HG02938 (cell line): ENCODE results near the gene ARAP2.

Source experiments
- ATAC-seq: cut with Tn5 transposase; IDR thresholded peaks from one replicate; pipeline ENCODE4 v1.9.1; 2021; ENCODE audit warnings: mild to moderate bottlenecking, moderate library complexity; ENCODE audit not compliant: unreplicated experiment

Gene ARAP2, protein sequence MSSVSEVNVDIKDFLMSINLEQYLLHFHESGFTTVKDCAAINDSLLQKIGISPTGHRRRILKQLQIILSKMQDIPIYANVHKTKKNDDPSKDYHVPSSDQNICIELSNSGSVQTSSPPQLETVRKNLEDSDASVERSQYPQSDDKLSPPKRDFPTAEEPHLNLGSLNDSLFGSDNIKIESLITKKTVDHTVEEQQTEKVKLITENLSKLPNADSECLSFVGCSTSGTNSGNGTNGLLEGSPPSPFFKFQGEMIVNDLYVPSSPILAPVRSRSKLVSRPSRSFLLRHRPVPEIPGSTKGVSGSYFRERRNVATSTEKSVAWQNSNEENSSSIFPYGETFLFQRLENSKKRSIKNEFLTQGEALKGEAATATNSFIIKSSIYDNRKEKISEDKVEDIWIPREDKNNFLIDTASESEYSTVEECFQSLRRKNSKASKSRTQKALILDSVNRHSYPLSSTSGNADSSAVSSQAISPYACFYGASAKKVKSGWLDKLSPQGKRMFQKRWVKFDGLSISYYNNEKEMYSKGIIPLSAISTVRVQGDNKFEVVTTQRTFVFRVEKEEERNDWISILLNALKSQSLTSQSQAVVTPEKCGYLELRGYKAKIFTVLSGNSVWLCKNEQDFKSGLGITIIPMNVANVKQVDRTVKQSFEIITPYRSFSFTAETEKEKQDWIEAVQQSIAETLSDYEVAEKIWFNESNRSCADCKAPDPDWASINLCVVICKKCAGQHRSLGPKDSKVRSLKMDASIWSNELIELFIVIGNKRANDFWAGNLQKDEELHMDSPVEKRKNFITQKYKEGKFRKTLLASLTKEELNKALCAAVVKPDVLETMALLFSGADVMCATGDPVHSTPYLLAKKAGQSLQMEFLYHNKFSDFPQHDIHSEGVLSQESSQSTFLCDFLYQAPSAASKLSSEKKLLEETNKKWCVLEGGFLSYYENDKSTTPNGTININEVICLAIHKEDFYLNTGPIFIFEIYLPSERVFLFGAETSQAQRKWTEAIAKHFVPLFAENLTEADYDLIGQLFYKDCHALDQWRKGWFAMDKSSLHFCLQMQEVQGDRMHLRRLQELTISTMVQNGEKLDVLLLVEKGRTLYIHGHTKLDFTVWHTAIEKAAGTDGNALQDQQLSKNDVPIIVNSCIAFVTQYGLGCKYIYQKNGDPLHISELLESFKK (N-terminal part only)

DNA sequence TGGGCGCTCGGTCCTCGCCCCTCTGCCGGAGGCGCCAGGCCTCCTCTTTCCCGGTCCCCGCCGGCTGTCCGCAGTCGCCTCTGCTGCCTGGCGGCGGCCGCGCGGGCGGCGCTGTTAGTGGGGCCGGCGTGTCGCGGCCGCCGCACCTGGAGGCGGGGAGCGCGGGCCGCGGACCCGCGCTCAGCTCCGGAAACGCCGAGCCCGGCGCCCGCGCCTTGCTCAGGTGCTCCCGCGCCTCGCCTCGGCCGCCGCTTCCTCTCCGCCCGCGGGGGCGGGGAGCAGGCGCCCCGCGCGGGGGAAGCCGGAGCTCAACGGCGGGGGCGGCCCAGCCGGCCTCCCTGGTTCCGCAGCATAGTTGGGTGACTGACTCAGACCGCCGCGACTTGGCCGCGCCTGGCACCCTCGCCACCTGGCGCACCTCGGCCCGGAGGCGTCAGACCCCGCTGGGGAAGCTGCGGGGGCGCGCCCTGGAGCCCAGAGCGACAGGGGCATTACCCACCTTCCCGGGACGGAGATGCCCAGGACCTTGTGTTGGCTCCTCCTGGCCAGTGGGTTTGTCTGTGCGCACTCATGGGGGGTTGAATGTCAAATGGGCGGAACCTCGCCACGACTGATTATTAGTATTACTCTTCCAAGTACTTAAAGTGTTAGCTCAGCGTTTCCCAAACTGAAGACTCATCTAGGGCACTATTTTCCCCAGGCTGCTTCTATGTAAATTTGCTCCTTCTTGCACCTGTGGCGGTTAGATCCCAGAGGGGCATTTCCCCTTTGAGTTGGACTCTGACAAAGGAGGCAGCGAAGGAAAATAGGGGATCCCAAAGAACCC, at the start of gene ARAP2:
Gene ARAP2, minus strand, starts transcription at position 258 of the 826 bp plus-strand sequence. CDS start 15,028 bp downstream, outside the sequence.
- ATAC-seq = peak; percentile 46

DNA sequence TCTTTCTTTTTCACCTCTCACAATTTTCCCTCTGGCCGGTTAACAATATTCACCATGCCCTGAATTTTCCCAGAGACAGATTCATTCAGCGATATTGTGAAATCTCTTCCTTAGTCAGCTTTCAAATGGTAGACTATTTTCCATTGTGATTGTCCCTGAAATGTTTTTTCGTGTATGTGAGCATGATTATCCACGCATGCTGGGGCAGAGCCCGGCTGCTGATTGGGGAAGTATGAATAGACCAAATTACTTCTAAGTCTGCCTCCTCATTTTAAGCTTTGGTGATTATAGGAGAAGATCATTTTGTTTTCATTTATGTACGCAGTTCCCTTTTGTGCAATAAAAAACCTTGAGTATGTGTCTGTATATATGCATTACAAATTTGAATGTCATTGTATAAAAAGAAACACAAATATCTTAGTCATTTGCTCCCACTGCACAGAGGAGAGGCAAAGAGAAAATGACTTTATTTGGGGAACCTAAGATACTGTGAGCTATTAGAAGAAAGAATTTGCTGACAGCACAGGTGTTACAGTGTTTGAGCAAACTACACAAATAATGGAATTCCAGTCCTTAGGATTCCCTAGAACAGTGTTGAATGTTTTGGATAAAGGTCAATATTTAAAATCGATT, 48.4 kb upstream of the ARAP2 start:
- no peak for ATAC-seq

DNA sequence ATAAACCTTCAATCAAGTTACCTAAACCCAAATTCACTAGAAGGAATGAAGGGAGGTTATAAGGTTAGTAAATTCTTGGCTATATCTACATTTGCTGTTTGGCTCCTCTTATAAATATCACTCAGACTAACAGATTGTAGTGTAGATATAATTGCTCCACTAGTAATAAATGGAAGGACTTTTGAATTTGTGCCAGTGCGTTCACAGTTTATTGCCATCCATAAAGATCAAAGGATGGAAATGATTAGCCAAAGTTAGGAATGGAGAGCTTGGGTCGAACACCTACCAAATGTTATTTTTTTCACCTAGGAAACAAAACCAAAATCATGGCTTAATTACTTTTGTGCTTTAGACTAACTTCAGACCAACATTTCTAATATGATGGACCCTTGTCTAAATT, 46.3 kb upstream of the ARAP2 start:
- ATAC-seq = no peak

DNA sequence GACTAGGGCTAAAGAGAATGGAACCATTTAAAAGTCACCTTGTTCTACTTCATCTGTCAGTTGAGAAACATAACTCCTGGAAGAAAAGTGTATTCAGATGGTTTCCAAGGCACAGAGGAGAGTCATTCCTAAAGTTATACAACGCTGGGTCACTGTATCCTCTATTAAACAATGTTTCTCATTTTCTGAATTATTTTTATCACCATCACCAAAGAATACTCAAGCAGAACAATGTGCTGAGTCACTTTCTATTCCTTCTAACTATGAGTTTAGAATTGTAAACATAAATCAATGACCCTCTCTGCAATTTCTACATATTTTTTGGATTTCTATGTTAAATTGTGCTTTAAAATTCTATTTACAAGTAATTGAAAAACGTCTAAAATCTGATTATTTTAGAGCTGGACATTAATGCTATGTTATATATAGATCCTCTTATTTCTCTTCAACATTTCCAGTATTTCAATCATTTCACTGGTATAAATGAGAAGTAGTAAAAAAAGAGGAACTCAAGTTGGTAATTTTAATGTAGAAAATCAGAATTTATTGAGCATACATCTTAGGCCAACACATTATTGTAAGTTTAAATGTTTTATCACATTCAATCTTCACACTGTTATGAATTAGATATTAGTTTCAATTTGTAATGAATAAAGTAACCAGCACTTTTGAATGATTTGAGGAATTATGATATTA, 44.6 kb upstream of the ARAP2 start:
- no peak for ATAC-seq

DNA sequence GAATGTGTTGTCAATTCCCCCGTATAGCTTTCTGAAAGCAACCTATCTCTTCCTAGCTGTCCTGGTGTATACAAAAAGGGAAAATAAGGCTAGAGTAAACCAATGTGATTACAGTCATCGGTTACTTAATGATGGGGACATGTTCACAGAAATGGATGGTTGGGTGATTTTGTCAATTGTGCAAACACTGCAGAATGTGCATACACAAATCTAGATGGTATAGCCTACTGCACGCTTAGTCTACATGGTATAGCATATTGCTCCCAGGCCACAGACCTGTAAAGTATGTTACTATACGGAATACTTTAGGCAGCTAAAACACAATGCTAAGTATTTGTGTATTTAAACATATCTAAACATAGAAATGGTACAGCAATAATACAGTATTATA, 42.2 kb upstream of the ARAP2 start:
- peak; percentile 28 for ATAC-seq

DNA sequence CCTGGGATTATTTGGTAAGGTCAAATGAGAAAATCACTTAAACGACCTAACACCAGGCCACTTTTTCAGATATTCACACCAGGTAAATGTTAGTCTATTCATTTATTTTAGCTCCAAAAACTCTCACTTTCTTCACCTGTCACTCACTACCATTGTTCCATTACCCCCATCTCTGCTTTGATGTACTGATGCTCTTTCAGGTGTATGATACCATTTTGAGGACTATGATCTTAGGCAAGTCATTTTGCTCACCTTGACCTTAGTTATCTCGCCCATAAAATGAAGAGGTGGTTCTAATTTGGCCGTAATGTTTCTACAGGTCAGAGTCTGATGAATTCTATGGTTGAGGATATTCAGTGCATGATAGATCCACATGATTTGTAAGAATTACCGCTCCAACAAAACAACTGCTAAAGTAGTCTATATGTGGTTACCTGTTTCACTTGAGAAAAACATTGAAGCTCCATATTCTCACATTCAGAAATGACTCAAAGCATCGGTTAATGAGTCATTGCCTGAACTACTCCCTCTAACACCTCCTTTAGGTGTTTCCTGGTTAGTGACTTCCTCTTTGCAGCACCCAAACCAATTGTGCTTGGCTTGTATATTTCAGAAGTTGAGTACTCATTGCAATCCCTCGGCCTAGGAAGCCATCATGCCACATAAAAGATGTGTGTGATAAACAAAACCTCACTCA, 41.6 kb upstream of the ARAP2 start:
- ATAC-seq = peak; percentile 98

DNA sequence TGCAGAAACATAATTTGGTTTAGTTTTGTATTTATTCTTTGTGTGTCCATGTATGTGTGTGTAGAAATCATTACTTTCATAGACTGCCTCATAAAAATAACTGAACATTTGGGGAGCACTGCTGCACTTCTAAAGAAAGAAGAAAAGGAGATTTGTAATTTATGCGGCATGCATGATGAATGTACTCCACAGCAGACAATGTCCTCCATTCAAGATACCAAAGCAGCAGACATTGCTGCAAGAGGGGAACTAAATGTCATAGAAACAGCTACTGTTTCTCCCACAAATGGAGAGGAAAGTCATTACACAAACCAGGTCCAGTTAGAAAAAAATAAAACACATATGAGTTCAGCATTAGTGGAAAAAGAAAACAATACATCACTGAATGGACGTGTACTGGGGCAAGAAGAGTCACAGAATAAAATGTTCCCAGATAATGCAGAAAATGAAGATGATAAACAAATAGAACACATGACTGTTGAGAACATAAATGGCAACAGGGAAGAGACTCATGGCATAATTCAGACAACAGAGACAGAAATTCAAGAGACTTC, 39.7 kb upstream of the ARAP2 start:
- no peak for ATAC-seq

DNA sequence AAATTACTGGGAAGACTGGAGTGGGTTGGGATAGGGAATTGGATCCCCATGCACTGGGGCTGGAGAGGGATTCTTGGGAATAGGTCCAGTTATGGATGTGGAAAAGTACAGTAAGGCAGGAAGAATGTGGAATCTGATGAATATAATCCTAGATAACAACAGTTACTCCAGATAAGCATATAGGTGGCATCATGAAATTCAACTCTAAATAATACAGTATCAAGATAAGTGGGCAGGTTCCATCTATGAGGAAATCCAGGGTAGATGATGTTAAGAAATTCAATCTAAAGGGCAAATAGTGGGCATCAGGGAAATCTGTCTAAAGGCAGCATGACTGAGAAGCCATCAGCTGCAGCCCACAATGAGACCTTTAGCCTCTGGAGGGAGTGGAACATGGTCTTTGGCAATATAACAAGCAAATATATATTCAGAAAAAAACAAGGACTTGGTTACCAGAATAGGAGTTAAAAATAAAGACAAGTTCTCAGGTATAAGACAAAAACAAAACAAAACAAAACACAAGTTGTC, 38.3 kb upstream of the ARAP2 start:
- no peak for ATAC-seq

DNA sequence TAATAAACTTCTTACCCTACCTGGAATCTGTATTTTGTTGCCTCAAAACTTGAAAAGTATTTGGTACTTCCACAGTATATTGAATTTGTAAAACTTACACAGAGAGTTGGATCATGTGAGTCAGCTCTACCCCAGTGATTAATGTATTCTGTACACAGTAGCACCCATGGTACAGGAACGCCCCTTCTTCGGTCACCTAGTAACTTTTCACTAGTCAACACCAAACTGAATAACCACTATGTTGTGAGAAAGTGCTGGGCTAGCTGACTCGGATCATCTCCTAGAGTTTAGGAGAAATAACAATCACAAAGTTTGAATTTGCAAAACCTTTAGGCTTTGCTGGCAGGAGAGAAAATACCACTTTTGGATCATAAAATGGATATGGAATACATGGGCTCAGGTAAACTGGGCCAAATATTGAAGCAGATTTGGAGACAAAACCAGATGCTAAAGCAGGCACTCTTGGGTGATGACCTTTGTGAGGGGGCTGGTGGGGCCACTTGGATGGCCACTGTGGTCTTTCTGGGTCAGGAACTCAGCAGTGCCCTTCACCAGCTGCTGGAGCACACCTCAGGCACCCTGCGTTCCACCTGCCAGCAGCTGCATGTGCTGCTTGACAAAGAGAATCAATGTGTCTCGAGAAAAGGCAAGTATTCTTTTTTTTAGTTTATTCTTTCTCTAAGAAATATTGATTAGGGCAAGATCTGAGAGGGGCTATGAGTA, 37.2 kb upstream of the ARAP2 start, which contains the start of gene DTHD1:
Gene DTHD1, plus strand, starts transcription at position 233 of the 723 bp plus-strand sequence. Its CDS starts 143 bp downstream, at position 376.
- ATAC-seq = no peak

DNA sequence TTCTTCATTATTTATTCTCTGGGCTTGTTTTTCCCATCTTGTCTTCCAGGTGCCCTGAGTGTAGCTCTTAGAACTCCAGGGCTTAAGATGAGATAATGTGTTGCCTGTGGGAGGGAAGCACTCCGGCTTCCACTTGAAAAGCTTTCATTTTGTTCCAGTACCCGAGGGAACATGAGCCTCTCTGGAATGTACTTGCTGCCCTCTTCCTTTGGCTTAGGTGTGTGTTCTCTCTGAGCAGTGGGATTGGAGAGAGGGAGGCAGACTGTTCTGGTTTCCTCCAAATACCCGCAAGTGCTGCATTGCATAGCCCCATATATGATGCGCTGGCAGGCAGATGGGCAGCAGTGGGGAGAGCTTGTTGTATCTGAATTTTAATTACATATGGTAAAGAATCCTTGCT, 36.2 kb upstream of the ARAP2 start:
- ATAC-seq = no peak

DNA sequence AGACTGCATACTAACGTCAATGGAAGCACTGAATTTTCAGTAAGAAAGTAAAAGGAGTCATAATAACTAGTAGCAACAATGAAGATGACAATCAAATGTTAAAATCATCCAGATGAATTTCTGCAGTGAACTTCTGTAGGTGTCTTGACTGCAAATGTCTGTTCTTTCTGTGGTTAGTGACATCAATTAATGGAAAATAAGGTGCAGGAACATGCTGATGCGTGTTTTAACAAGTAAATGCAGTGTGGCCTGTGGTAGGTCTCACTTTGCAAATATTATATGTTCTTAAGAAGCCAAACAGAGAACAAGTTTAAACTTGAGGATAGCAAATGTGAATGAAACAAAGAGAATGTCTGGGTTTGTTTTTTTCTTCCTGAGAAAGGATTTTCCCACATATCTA, 34.5 kb upstream of the ARAP2 start:
- no peak for ATAC-seq

DNA sequence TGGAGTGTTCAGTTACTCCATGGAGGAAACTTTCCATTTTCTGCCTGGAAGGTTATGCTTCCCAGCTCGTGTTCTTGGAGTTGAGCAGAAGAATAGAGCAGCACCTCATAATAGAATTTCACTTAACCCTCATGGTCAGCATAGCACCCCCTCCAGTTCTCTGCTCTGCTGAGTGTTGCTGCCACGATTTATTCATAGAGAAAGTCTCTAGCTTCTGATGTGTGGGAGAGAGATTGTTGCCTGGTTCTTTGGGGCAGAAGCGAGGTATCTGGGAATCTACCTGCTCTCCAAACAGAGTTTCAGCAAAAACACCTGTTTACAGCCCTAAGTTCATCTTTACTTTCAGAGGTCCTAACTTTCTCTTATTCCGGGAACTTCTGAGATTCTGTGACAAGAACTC, 33.2 kb upstream of the ARAP2 start:
- no peak for ATAC-seq

DNA sequence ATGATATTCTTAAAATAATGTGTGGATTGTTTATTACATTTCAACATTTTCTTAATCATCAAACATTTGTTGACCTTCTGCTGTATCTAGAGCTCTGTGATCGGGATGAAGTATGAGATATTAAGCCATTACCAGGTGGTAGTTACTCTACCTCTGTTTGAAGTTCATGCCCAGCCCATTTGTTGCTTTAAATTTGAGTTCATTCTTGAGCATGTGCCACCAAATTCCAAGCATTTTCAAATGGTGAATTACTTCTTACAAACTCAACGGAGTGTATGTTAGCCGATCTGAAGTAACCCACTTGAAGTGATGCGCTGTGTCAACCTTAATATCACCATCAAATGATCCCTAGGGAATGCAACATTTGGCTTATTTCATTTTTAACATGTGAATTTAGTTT, 29.8 kb upstream of the ARAP2 start:
- no peak for ATAC-seq

DNA sequence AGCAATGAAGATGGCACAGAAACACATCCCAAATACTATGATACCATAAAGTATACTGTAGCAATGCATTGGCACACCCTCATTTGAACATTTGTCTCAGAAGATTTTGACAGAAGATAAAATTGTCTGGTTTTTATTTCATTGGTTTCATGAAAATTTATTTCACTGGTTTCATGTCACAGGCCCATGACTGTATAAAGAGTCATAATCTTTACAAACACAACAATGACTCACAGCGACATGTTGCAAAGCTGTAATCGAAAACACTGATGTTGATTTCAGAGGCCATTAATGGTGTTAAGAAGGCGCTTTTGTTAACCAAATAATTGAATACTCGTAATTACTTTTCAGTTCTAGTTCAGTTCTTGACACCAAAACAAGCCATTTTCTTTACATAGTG, 29.0 kb upstream of the ARAP2 start:
- no peak for ATAC-seq

DNA sequence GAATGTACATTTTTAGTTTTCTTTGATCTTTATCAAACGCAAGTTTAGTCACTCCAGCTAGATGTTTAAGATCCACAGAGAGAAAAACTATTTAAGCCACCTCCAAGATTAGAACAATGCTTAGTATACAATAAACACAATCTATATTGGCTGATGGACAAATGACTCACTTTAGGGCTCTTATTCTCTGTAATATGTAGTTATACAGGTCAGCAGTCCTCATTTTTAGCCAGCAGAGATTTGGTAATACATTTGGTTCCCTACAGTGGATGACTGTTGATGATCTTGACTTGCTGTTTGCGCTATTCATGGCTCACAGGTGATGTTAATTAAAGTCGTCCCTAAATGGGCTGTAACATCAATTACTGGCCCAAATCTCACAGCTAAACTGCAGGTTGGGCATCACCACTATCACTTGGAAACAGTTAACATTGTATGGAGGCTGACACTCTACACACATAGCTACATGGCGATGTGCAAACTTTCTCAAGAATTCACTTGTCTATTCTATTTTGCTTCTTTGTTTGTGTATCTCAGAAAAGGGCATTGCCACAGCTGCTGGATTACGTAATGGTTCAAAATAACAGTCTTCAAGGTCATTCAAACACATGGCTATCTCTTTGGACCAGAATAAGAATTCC, 25.3 kb upstream of the ARAP2 start:
- ATAC-seq = no peak

DNA sequence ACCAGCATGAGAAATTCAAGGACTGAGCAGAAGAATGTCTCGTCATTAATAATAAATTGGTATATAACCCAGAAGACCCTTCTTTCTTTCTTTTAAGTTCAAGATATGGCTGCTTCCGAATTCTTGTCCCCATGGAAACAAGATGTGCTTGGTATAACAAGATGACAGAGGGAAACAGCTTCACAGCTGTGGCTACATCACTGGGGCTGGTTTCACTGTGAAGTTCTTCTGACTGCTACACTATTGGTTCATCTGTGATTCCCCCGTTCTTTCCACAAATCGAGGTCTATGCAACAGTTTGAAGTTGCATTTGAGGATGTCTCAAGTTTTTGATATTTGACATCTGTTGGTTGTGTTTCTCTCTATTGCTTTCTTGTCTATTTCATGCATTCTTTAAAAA, 24.8 kb upstream of the ARAP2 start:
- no peak for ATAC-seq
